Stimulated activated naive CD8-positive, alpha-beta T cell treated with anti-CD3 and anti-CD28 coated beads, Interleukin-15, amount 100 ng/mL, for 72 hours (primary cell): Measurements from ENCODE around the gene PCGF6.
A peak's percentile ranks its signal among the peaks of the same experiment; 100 is the strongest.
"Not testable (repeated sequence)": the region's sequence is repeated elsewhere in the genome, so short reads cannot be mapped to it uniquely, and the experiment has no call there.

Experiments
- ATAC-seq: fragments of 150-1000 bp; cut with Tn5 transposase; 2 replicates; pipeline ENCODE4 v1.10.0; 2021; ENCODE audit warnings: mild to moderate bottlenecking, moderate library complexity
- DNase-seq, 2 donors: peaks; one replicate each; pipeline ENCODE4 v3.0.0; 2021 to 2022
- H3K27ac Mint-ChIP-seq, 2 donors: one replicate each; pipeline ENCODE4 v1.8.0; 2022; ENCODE audit warnings: mild to moderate bottlenecking in 2 of 2, mixed read lengths in 2 of 2, moderate library complexity in 2 of 2
- H3K27me3 Mint-ChIP-seq: one replicate; pipeline ENCODE4 v1.8.0; 2022; ENCODE audit warnings: mixed read lengths
- H3K4me1 Mint-ChIP-seq: one replicate; pipeline ENCODE4 v1.8.0; 2022; ENCODE audit warnings: mild to moderate bottlenecking, mixed read lengths
- H3K4me3 Mint-ChIP-seq, 2 donors: one replicate each; pipeline ENCODE4 v1.8.0; 2022; ENCODE audit warnings: mild to moderate bottlenecking in 2 of 2, mixed read lengths in 2 of 2, moderate library complexity in 1 of 2
- H3K9me3 Mint-ChIP-seq, 2 donors: one replicate each; pipeline ENCODE4 v1.8.0; 2022; ENCODE audit warnings: mixed read lengths in 2 of 2

PCGF6 gene

GRCh38 chr10:103354567-103354966 lies 3.6 kb upstream of the PCGF6 start:
- H3K27me3 Mint-ChIP-seq, H3K4me3 Mint-ChIP-seq, DNase-seq, H3K9me3 Mint-ChIP-seq, H3K27ac Mint-ChIP-seq, ATAC-seq: not testable (repeated sequence)
- peaks cover 12% of the 10 kb centered on the region for H3K4me1 Mint-ChIP-seq

GRCh38 chr10:103353281-103353680 lies 2.3 kb upstream of the PCGF6 start:
- H3K4me1 Mint-ChIP-seq: peaks cover 12% of the 10 kb centered on the region
- no peak overlapping the region for H3K27ac Mint-ChIP-seq
- ATAC-seq: no peak
- DNase-seq: no peak
- no peak overlapping the region for H3K4me3 Mint-ChIP-seq
- H3K9me3 Mint-ChIP-seq: no peaks in the 10 kb centered on the region
- no peaks in the 10 kb centered on the region for H3K27me3 Mint-ChIP-seq

GRCh38 chr10:103350175-103350516 lies 794 bp downstream of the PCGF6 start:
- Mint-ChIP-seq H3K4me3 (peak overlapping the region; percentile 96 to 98), H3K27me3 (no peaks in the 10 kb centered on the region), H3K27ac (peak overlapping the region; percentile 90 to 99), H3K9me3 (no peaks in the 10 kb centered on the region), H3K4me1 (peaks cover 12% of the 10 kb centered on the region)
- DNase-seq (no peak), ATAC-seq (no peak)

GRCh38 chr10:103336370-103336769 lies 14.6 kb downstream of the PCGF6 start:
- H3K9me3 Mint-ChIP-seq: no peaks in the 10 kb centered on the region
- no peak overlapping the region for H3K4me3 Mint-ChIP-seq
- H3K27me3 Mint-ChIP-seq: no peaks in the 10 kb centered on the region
- H3K4me1 Mint-ChIP-seq: no peaks in the 10 kb centered on the region
- H3K27ac Mint-ChIP-seq: no peak overlapping the region
- ATAC-seq (no peak), DNase-seq (no peak)

GRCh38 chr10:103334567-103334966 lies 16.4 kb downstream of the PCGF6 start:
- Mint-ChIP-seq H3K4me3 (no peak overlapping the region), H3K4me1 (no peaks in the 10 kb centered on the region), H3K27me3 (no peaks in the 10 kb centered on the region), H3K9me3 (no peaks in the 10 kb centered on the region), H3K27ac (peak overlapping the region in 1 of 2 donors; percentile 6)
- no peak for DNase-seq
- ATAC-seq: no peak

GRCh38 chr10:103333934-103334520 lies 16.9 kb downstream of the PCGF6 start:
- Mint-ChIP-seq H3K4me3 (no peak overlapping the region), H3K9me3 (no peaks in the 10 kb centered on the region), H3K27me3 (no peaks in the 10 kb centered on the region), H3K27ac (no peak overlapping the region), H3K4me1 (no peaks in the 10 kb centered on the region)
- DNase-seq: no peak
- ATAC-seq: no peak

- Mint-ChIP-seq H3K9me3 (no peaks in the 10 kb centered on the region), H3K27ac (no peak overlapping the region), H3K4me1 (no peaks in the 10 kb centered on the region), H3K4me3 (no peak overlapping the region), H3K27me3 (no peaks in the 10 kb centered on the region)
- ATAC-seq: no peak
- no peak for DNase-seq
These were observed 23.0 kb downstream of the PCGF6 start for GRCh38 chr10:103327906-103328305.

GRCh38 chr10:103316087-103316486 lies 34.9 kb downstream of the PCGF6 start:
- ATAC-seq (no peak), DNase-seq (no peak)
- H3K4me1 Mint-ChIP-seq: no peaks in the 10 kb centered on the region
- no peaks in the 10 kb centered on the region for H3K27me3 Mint-ChIP-seq
- no peaks in the 10 kb centered on the region for H3K9me3 Mint-ChIP-seq
- H3K4me3 Mint-ChIP-seq: no peak overlapping the region
- no peak overlapping the region for H3K27ac Mint-ChIP-seq

- Mint-ChIP-seq H3K27me3 (no peaks in the 10 kb centered on the region), H3K27ac (peak overlapping the region in 1 of 2 donors; percentile 42), H3K9me3 (no peaks in the 10 kb centered on the region), H3K4me3 (no peak overlapping the region), H3K4me1 (no peaks in the 10 kb centered on the region)
- ATAC-seq: no peak
- no peak for DNase-seq
These were observed 40.7 kb downstream of the PCGF6 start for GRCh38 chr10:103310197-103310596.

- DNase-seq (no peak), ATAC-seq (no peak)
- Mint-ChIP-seq H3K4me3 (no peak overlapping the region), H3K4me1 (no peaks in the 10 kb centered on the region), H3K27ac (no peak overlapping the region), H3K9me3 (no peaks in the 10 kb centered on the region), H3K27me3 (no peaks in the 10 kb centered on the region)
These were observed 43.3 kb downstream of the PCGF6 start for GRCh38 chr10:103307594-103307993.

GRCh38 chr10:103295374-103296015 lies 55.4 kb downstream of the PCGF6 start:
- no peak for ATAC-seq
- Mint-ChIP-seq H3K4me1 (no peaks in the 10 kb centered on the region), H3K27ac (no peak overlapping the region), H3K9me3 (no peaks in the 10 kb centered on the region), H3K4me3 (no peak overlapping the region), H3K27me3 (peaks cover 11% of the 10 kb centered on the region)
- DNase-seq: no peak

GRCh38 chr10:103291588-103291987 lies 59.4 kb downstream of the PCGF6 start:
- DNase-seq (no peak), ATAC-seq (no peak)
- Mint-ChIP-seq H3K27ac (no peak overlapping the region), H3K4me3 (no peak overlapping the region), H3K27me3 (peaks cover 46% of the 10 kb centered on the region), H3K9me3 (no peaks in the 10 kb centered on the region), H3K4me1 (no peaks in the 10 kb centered on the region)

- Mint-ChIP-seq H3K4me1 (no peaks in the 10 kb centered on the region), H3K27me3 (peaks cover 60% of the 10 kb centered on the region), H3K27ac (no peak overlapping the region), H3K4me3 (no peak overlapping the region), H3K9me3 (no peaks in the 10 kb centered on the region)
- DNase-seq (no peak), ATAC-seq (no peak)
These were observed 62.9 kb downstream of the PCGF6 start for GRCh38 chr10:103287992-103288391.

GRCh38 chr10:103284170-103284569 lies 66.8 kb downstream of the PCGF6 start:
- Mint-ChIP-seq H3K27ac (no peak overlapping the region), H3K4me3 (no peak overlapping the region), H3K9me3 (peaks cover 0 to under 1% of the 10 kb centered on the region in 2 donors), H3K4me1 (peaks cover 5% of the 10 kb centered on the region), H3K27me3 (peaks cover 71% of the 10 kb centered on the region)
- DNase-seq: no peak
- ATAC-seq: no peak

- Mint-ChIP-seq H3K27ac (no peak overlapping the region), H3K9me3 (peaks cover 5 to 9% of the 10 kb centered on the region in 2 donors), H3K4me3 (no peak overlapping the region), H3K27me3 (peaks cover 71% of the 10 kb centered on the region), H3K4me1 (peaks cover 16% of the 10 kb centered on the region)
- DNase-seq (no peak), ATAC-seq (no peak)
These were observed 68.0 kb downstream of the PCGF6 start for GRCh38 chr10:103282961-103283360.

- Mint-ChIP-seq H3K9me3 (peaks cover 5 to 9% of the 10 kb centered on the region in 2 donors), H3K27ac (no peak overlapping the region), H3K4me1 (peaks cover 28% of the 10 kb centered on the region), H3K4me3 (no peak overlapping the region), H3K27me3 (peaks cover 74% of the 10 kb centered on the region)
- ATAC-seq: no peak
- no peak for DNase-seq
These were observed 69.2 kb downstream of the PCGF6 start for GRCh38 chr10:103281753-103282152.

- Mint-ChIP-seq H3K4me1 (peaks cover 35% of the 10 kb centered on the region), H3K27ac (no peak overlapping the region), H3K9me3 (peaks cover 5 to 9% of the 10 kb centered on the region in 2 donors), H3K4me3 (no peak overlapping the region), H3K27me3 (peaks cover 81% of the 10 kb centered on the region)
- ATAC-seq (no peak), DNase-seq (no peak)
These were observed 70.4 kb downstream of the PCGF6 start for GRCh38 chr10:103280506-103280905.
